ENCODE measurements around the gene C10orf53. TPM values are rescaled to one million over a fixed set of nuclear protein-coding genes. Genes with fewer than 3 reads are reported as not detected.

The C10orf53 gene
- polyA plus RNA-seq, 3 donors: not detected

DNA sequence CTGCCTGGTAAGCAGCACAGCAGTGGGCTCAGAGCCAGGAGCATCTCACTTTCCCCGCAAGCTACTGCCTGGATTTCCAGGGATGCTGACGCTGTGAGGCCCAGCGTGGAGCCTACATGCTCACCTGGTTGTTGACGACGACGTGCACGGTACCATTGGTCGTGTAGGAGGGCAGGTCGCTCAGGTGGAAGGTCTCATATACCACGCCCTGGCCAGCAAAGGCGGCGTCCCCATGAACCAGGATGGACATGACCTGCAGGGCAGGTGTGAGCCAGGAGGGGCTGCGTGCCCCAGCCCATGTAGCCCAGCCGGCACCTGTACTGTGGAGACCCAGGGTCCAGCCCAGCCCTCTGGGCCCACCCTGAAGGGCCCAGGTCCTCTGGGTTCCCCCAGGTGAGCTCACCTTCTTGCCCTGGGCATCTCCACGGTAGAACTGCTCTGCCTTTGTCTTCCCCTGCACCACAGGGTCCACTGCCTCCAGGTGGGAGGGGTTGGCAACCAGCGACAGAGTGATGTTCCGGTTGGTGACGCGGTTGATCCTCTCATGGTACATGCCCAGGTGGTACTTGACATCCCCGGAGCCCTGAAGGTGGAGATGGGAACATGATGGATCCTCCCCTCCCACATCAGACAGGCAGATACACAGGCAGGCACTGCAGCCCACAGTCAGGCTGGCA, 67.3 kb downstream of the C10orf53 start:
- Histone ChIP-seq H3K79me2 (ENCODE audit: insufficient read depth, low read length) (no peaks in the 10 kb centered on the region), H3K4me1 (ENCODE audit: control insufficient read depth in 1 of 2, insufficient read depth in 2 of 2, low read length in 2 of 2) (no peaks in the 10 kb centered on the region), H2AFZ (ENCODE audit: insufficient read depth, low read depth, low read length, poor library complexity, severe bottlenecking) (no peak overlapping the region), H4K20me1 (ENCODE audit: insufficient read depth, low read length) (no peaks in the 10 kb centered on the region), H3K27me3 (ENCODE audit: control insufficient read depth in 2 of 2, insufficient read depth in 2 of 2, low read length in 2 of 2) (no peaks in the 10 kb centered on the region), H3K36me3 (replicated peaks in 1 of 2; ENCODE audit: control insufficient read depth in 1 of 2, insufficient read depth in 2 of 2, low read length in 2 of 2) (no peaks in the 10 kb centered on the region), H3K4me3 (replicated peaks in 1 of 3; ENCODE audit: low read depth in 2 of 3, low read length in 3 of 3) (no peak overlapping the region), H3K9me3 (replicated peaks in 1 of 2; ENCODE audit: control insufficient read depth in 1 of 2, insufficient read depth in 1 of 2, low read length in 2 of 2) (no peaks in the 10 kb centered on the region), H3K4me2 (replicated peaks; ENCODE audit: extremely low read depth, low read length, poor library complexity, severe bottlenecking) (no peak overlapping the region), H3K27ac (ENCODE audit: low read depth in 1 of 2, low read length in 2 of 2) (no peak overlapping the region), H3K9ac (ENCODE audit: insufficient read depth, low read length, poor library complexity, severe bottlenecking) (no peak overlapping the region)
- TF ChIP-seq, protein P1, sequence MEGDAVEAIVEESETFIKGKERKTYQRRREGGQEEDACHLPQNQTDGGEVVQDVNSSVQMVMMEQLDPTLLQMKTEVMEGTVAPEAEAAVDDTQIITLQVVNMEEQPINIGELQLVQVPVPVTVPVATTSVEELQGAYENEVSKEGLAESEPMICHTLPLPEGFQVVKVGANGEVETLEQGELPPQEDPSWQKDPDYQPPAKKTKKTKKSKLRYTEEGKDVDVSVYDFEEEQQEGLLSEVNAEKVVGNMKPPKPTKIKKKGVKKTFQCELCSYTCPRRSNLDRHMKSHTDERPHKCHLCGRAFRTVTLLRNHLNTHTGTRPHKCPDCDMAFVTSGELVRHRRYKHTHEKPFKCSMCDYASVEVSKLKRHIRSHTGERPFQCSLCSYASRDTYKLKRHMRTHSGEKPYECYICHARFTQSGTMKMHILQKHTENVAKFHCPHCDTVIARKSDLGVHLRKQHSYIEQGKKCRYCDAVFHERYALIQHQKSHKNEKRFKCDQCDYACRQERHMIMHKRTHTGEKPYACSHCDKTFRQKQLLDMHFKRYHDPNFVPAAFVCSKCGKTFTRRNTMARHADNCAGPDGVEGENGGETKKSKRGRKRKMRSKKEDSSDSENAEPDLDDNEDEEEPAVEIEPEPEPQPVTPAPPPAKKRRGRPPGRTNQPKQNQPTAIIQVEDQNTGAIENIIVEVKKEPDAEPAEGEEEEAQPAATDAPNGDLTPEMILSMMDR (IDR thresholded peaks at IDR 0.05): no peak
- DNase-seq: peak in 1 of 3 donors; percentile 2
- no peaks in the 10 kb centered on the region for H3K4me1 Mint-ChIP-seq
- H3K9me3 Mint-ChIP-seq: peaks cover 0 to 3% (median 0%) of the 10 kb centered on the region in 7 donors
- no peaks in the 10 kb centered on the region for H3K36me3 Mint-ChIP-seq
- peaks cover 2 to 3% (median 2%) of the 10 kb centered on the region in 3 donors for H3K27me3 Mint-ChIP-seq (ENCODE audit: low read depth in 3 of 3)
- H3K27ac Mint-ChIP-seq: peak overlapping the region in 1 of 7 donors; percentile 16
- H3K4me3 Mint-ChIP-seq: no peak overlapping the region
- 92% methylated on average over 16 of the region's 20 CpGs for whole genome bisulfite sequencing (ENCODE audit: insufficient coverage)
- intact Hi-C loops (cut with micrococcal nuclease): no loop called here

Other genes starting within 250 kb of the C10orf53 start
- 1 to 10 TPM; 5.4 to 6.2 (median 6.0) TPM for gene ERCC6, start 140.5 kb upstream of the C10orf53 start, polyA plus RNA-seq
- gene SLC18A3, start 69.3 kb upstream of the C10orf53 start, polyA plus RNA-seq: not detected
- gene CHAT, start 65.6 kb upstream of the C10orf53 start, polyA plus RNA-seq: not detected
- not detected for gene OGDHL, start 82.7 kb downstream of the C10orf53 start, polyA plus RNA-seq